SW 1271 (cell line): ENCODE results near the gene LIN37.

Source experiments
- DNase-seq, 2 experiments: peaks; one replicate each; lab custom pipeline; 2025; lab: John Stamatoyannopoulos, UW

The LIN37 gene, protein sequence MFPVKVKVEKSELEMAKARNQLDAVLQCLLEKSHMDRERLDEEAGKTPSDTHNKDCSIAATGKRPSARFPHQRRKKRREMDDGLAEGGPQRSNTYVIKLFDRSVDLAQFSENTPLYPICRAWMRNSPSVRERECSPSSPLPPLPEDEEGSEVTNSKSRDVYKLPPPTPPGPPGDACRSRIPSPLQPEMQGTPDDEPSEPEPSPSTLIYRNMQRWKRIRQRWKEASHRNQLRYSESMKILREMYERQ

DNA sequence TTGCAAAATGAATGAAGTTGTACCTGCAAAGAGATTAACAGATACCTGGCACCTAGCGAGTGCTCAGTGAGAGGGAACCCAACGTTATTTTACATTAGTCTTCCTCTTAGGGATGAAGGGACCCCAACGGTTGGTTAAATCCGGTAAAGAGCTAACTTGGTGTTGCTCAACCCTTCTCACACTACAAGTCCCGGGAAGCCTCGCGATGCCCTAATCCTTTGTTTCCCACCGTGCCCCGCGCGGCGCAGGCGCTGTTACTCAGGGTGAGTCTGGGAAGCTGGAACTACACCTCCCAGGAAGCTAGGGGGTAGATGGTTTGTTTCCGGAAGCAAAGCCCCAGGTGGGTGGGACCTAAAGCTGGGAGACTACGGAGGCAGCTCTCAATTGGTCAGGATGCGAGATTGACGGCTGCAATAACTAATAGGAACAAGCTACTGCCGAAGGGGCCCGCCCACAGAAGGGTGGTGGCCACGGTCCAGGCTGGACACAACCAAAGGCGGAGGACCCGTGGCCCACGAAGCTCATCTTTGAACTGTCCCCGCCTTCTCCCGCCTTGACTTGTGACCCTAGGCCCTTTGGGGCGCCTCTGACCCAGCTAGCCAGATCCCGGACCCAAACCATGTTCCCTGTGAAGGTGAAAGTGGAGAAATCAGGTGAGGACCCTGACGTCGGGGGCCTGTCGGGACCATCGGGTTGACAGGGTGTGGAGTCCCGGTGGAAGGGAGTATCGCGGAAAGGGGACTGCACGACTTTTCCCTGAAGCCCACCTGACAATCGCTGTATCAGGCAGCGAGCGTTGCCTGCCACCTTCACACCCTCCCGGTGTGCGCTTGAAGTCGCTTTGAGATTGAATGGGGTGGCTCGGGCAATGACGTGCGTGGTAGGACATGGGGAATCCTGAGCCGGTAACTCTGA, at the start of gene LIN37:
Gene LIN37, plus strand, starts transcription at position 471 of the 915 bp plus-strand sequence. Its CDS starts 149 bp downstream, at position 620.
- DNase-seq, result peak; percentile 95 to 96

GRCh38 chr19:35702223-35703012, 46.0 kb upstream of the LIN37 start:
- peak; percentile 92 to 95 for DNase-seq

- no peak for DNase-seq
Observed at GRCh38 chr19:35703343-35703742, 45.0 kb upstream of the LIN37 start.

GRCh38 chr19:35704218-35704617, 44.2 kb upstream of the LIN37 start, which contains the start of gene ZBTB32:
Gene ZBTB32, plus strand, starts transcription at chr19:35704558. Its CDS starts 10,069 bp downstream, at chr19:35714627.
- DNase-seq, result no peak

DNA sequence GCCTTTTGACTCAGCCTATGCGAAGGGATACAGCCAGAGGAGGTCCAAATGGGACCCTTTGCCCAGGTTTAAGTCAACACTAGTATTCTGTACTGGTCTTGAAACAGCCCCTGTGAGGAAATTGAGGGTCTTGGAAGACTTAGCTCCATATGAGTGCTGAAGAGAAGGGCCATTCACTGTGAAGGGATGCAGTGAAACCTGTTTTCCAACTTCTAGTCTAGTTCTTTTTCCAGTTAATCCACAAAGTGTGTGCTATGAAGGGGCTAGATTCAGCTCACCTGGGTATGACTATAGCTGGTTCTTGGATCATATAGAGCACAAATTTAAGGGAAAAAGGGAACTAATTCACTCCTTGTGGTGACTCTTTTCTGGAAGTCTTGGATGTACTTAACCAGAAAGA, 40.0 kb upstream of the LIN37 start:
- DNase-seq, result no peak

- no peak for DNase-seq
Observed at GRCh38 chr19:35710784-35711723, 37.3 kb upstream of the LIN37 start.

GRCh38 chr19:35712567-35713505, 35.5 kb upstream of the LIN37 start:
- no peak for DNase-seq

DNA sequence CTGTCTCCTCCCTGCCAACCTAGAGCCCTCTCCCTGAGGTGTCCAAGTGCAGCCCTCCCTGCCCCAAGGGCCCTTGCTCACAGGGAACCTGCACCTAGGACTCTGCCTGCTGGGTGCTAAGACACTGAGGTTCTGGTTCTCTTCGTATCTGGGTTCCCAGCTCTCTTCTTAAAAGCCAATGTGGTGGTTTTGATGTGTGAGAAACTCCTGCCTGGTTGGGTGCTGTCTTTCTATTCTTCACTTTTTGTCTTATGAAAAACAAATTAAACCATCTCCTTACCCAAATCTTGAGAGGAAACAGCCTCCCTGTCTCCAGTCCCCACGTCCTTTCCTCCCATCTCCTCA, 34.9 kb upstream of the LIN37 start:
- DNase-seq, result no peak

GRCh38 chr19:35713904-35714495, 34.4 kb upstream of the LIN37 start:
- no peak for DNase-seq

- DNase-seq, result no peak
Observed at GRCh38 chr19:35714601-35715354, 33.6 kb upstream of the LIN37 start.

- DNase-seq, result no peak
Observed at GRCh38 chr19:35715355-35715809, 33.0 kb upstream of the LIN37 start.

GRCh38 chr19:35715981-35716800, 32.2 kb upstream of the LIN37 start:
- DNase-seq, result peak in 1 of 2 experiments; percentile 44

DNA sequence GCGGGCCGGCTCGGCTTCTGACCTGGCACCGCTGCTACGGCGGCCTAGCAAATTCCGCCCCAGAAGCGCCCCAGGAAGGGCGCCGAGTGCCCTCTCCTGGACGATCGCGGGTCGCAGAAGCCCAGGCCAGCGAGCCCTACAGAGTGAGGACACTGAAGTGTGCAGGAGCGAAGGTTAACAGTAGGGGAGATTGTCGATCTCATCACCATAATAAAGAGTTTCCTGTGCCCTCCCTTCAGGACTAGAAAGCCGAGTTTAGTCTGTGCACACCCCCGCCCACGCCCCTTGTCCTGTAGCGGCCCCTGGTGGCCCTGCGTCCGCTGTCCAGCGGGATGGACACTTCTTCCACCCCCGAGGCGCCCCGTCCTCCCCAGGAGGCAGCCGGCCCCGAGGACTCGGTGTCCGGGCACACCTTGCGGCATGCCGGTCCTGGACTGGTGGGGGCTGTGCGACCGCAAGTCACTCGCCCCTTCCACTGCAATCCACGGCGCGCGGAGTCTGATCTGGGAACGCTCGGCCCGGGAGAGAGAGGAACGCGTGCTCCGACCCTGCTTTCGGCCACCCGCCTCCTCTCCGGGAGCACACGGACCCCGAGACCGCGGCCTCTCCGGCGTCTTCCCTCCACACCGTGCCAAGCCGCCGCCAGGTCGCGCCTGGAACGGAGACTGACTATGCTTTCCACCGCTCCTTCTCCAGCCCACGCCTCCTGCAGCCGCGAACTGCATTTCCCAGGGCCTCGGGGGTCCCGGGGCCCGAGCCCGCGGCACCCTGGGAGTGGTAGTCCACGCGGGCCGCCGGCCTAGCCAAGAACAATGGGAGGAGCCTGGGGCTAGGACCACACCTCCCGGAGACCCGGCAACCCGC, 31.3 kb upstream of the LIN37 start:
- DNase-seq, result peak; percentile 77 to 84

- peak in 1 of 2 experiments; percentile 85 for DNase-seq
Observed at GRCh38 chr19:35717665-35718344, 30.6 kb upstream of the LIN37 start, which contains the start of gene KMT2B. Gene KMT2B, plus strand, starts transcription at chr19:35718003. Its CDS starts 16 bp downstream, at chr19:35718019.

- no peak for DNase-seq
Observed at GRCh38 chr19:35718345-35719041, 29.9 kb upstream of the LIN37 start.
